Karpas-422 (cell line): ENCODE data around the gene SNTB2. TPM values are rescaled to one million over a fixed set of nuclear protein-coding genes. Genes with fewer than 3 reads are reported as not detected.

Experiments
- DNase-seq: peaks from one replicate; pipeline ENCODE4 v3.0.0-alpha.2; 2015
- H2AFZ ChIP-seq: fragments of 200-600 bp; sonication (generic); 2 replicates; pipeline ENCODE4 v1.6.1; 2014; ENCODE audit warnings: antibody characterized with exemption, low read length, mixed read lengths
- H3K27ac ChIP-seq: fragments of 200-600 bp; sonication (generic); 2 replicates; pipeline ENCODE4 v1.5.1; 2014; ENCODE audit warnings: mild to moderate bottlenecking, low read length, moderate library complexity
- H3K27me3 ChIP-seq: fragments of 200-600 bp; sonication (generic); 2 replicates; pipeline ENCODE4 v1.6.1; 2014; ENCODE audit warnings: low read length, mixed read lengths
- H3K36me3 ChIP-seq: fragments of 200-600 bp; sonication (generic); 2 replicates; pipeline ENCODE4 v1.6.1; 2014; ENCODE audit warnings: low read length, mixed read lengths; ENCODE audit not compliant: insufficient read depth
- H3K4me1 ChIP-seq: fragments of 200-600 bp; sonication (generic); 2 replicates; pipeline ENCODE4 v1.6.1; 2014; ENCODE audit warnings: mild to moderate bottlenecking, low read length, mixed read lengths
- H3K4me2 ChIP-seq: fragments of 200-600 bp; sonication (generic); 2 replicates; pipeline ENCODE4 v1.6.1; 2014; ENCODE audit warnings: low read length, low read depth, mild to moderate bottlenecking; ENCODE audit not compliant: poor library complexity, severe bottlenecking
- H3K4me3 ChIP-seq: fragments of 200-600 bp; sonication (generic); 2 replicates; pipeline ENCODE4 v1.5.1; 2014; ENCODE audit warnings: mild to moderate bottlenecking, antibody characterized with exemption, low read length, mixed read lengths
- H3K79me2 ChIP-seq: fragments of 200-600 bp; sonication (generic); 2 replicates; pipeline ENCODE4 v1.6.1; 2014; ENCODE audit warnings: mild to moderate bottlenecking, low read length, mixed read lengths
- H3K9ac ChIP-seq: fragments of 200-600 bp; sonication (generic); 2 replicates; pipeline ENCODE4 v1.6.0; 2014; ENCODE audit warnings: low read length
- H3K9me2 ChIP-seq: fragments of 200-600 bp; sonication (generic), shearing (Covaris generic); replicated peaks from 2 replicates; pipeline ENCODE4 v1.6.0; 2014; ENCODE audit warnings: mild to moderate bottlenecking, low read length, moderate library complexity; ENCODE audit not compliant: insufficient read depth
- H3K9me3 ChIP-seq: fragments of 300-700, 200-600 bp; sonication (generic); 2 replicates; pipeline ENCODE4 v1.6.1; 2014; ENCODE audit warnings: low read length, mixed read lengths
- H4K20me1 ChIP-seq: fragments of 200-600 bp; sonication (generic); 2 replicates; pipeline ENCODE4 v1.6.1; 2014; ENCODE audit warnings: mild to moderate bottlenecking, antibody characterized with exemption, low read length, low read depth; ENCODE audit not compliant: insufficient read depth
- total RNA-seq: library from RNA; depleted of rRNA; stranded (reverse); fragments of >200 nt; shearing (Covaris generic); gene quantifications from 2 replicates; pipeline ENCODE4 v1.2.3, GENCODE V29; 2014; ENCODE audit warnings: low replicate concordance

Gene SNTB2
- total RNA-seq, 1 experiment from 2014 or later = 17.7 TPM

DNA sequence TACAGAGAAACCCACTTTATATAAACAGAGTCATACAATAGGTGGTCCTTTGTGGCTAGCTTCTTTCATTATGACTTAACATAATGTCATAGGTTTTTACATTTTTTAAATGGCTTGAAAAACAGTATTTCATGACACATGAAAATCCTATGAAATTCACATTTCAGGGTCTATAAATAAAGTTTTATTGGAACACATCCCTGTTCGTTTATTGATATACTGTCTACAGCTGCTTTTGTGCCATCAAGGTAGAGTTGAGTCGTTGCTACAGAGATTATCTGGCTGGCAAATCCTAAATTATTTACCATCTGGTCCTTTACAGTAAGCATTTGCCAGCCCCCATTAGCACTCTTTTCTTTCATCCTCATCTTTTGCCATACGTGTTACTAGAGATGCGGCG lies 126.5 kb downstream of the SNTB2 start:
- no peak overlapping the region for H3K9ac ChIP-seq
- H3K27ac ChIP-seq = no peak overlapping the region
- no peak for DNase-seq
- no peaks in the 10 kb centered on the region for H3K9me3 ChIP-seq
- H3K27me3 ChIP-seq = no peaks in the 10 kb centered on the region
- H2AFZ ChIP-seq = no peak overlapping the region
- peaks cover 14% of the 10 kb centered on the region for H3K36me3 ChIP-seq
- H3K9me2 ChIP-seq = no peaks in the 10 kb centered on the region
- H3K4me1 ChIP-seq = peaks cover 7% of the 10 kb centered on the region
- H3K79me2 ChIP-seq = peaks cover 38% of the 10 kb centered on the region
- H4K20me1 ChIP-seq = peaks cover 17% of the 10 kb centered on the region
- H3K4me3 ChIP-seq = no peak overlapping the region
- no peak overlapping the region for H3K4me2 ChIP-seq

DNA sequence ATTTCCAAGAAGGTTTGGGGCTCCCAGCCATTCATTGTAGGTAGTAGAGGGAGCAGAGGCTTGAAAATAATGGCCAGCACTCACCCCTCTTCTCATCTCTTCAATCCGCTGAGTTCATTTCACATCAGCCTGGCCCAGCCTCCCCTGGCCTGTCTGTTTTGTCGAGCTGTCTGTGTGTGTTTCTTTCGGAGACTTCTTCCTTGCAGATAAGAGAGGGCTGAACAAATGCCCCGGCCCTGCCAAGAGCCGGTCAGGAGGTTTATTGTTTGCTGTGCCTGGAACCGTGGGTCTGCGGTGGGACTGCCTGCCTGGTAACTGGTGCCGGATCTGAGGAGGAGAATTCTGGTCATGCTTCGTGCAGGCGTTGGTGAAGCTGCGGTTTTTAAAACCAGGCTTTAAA lies 127.6 kb downstream of the SNTB2 start:
- peaks cover 14% of the 10 kb centered on the region for H3K36me3 ChIP-seq
- H3K79me2 ChIP-seq = peaks cover 38% of the 10 kb centered on the region
- H3K27ac ChIP-seq = no peak overlapping the region

GRCh38 chr16:69315486-69316311 lies 128.7 kb downstream of the SNTB2 start:
- Histone ChIP-seq H3K27ac (no peak overlapping the region), H3K9me2 (no peaks in the 10 kb centered on the region), H3K4me1 (peaks cover 5% of the 10 kb centered on the region), H3K36me3 (peaks cover 19% of the 10 kb centered on the region), H3K4me3 (no peak overlapping the region), H3K9ac (no peak overlapping the region), H2AFZ (no peak overlapping the region), H4K20me1 (peaks cover 17% of the 10 kb centered on the region), H3K4me2 (no peak overlapping the region), H3K27me3 (no peaks in the 10 kb centered on the region), H3K9me3 (no peaks in the 10 kb centered on the region), H3K79me2 (peaks cover 35% of the 10 kb centered on the region)
- DNase-seq = no peak

More for the DNA sequence above, 127.6 kb downstream of the SNTB2 start:
- Histone ChIP-seq H2AFZ (no peak overlapping the region), H3K27me3 (no peaks in the 10 kb centered on the region), H3K9me3 (no peaks in the 10 kb centered on the region), H3K9me2 (no peaks in the 10 kb centered on the region), H3K9ac (no peak overlapping the region), H4K20me1 (peaks cover 17% of the 10 kb centered on the region), H3K4me2 (no peak overlapping the region), H3K4me3 (no peak overlapping the region), H3K4me1 (peaks cover 7% of the 10 kb centered on the region)
- no peak for DNase-seq

- Histone ChIP-seq H3K4me3 (no peak overlapping the region), H3K27ac (no peak overlapping the region), H3K27me3 (no peaks in the 10 kb centered on the region), H4K20me1 (peaks cover 17% of the 10 kb centered on the region), H3K36me3 (peaks cover 23% of the 10 kb centered on the region), H3K9me2 (no peaks in the 10 kb centered on the region), H3K9me3 (no peaks in the 10 kb centered on the region), H3K9ac (no peak overlapping the region), H2AFZ (no peak overlapping the region), H3K4me1 (peaks cover 4% of the 10 kb centered on the region), H3K79me2 (peaks cover 32% of the 10 kb centered on the region), H3K4me2 (no peak overlapping the region)
- no peak for DNase-seq
Measured at GRCh38 chr16:69316595-69317034, 129.7 kb downstream of the SNTB2 start.

DNA sequence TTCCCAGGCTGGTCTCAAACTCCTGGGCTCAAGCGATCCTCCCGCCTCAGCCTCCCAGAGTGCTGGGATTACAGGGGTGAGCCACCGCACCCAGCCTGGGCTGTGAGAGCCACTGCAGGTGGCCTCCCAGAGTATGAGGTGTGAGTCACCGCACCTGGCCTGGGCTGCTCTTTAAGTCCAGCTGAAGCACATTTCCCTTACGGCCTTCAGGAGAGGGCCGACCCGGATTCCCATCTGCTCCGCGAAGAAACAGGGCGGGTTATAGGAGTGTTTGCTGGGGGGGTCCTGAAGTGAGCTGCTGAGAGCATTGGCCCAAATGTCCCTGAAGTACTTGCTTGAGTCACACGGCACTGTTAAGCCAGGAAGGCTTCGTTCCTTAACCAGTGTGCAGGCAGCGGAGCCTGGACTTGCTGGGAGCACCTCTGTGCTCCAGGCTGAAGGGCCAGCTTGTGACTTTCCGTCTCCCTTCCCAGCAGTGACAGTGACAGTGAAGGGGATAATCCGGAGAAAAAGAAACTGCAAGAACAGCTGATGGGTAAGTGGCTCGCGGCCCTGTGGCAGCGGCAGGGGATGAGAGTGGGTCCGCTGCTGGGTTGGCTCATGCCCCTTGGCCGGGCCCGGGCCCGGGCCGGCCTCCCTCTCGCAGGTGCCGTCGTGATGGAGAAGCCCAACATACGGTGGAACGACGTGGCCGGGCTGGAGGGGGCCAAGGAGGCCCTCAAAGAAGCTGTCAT lies 131.4 kb downstream of the SNTB2 start:
- Histone ChIP-seq H3K9me3 (no peaks in the 10 kb centered on the region), H3K4me1 (no peaks in the 10 kb centered on the region), H3K79me2 (peaks cover 27% of the 10 kb centered on the region), H3K9me2 (no peaks in the 10 kb centered on the region), H3K27ac (no peak overlapping the region), H3K36me3 (peaks cover 25% of the 10 kb centered on the region), H4K20me1 (peaks cover 13% of the 10 kb centered on the region), H3K4me3 (no peak overlapping the region), H2AFZ (no peak overlapping the region), H3K27me3 (no peaks in the 10 kb centered on the region), H3K9ac (no peak overlapping the region), H3K4me2 (no peak overlapping the region)
- DNase-seq = no peak

DNA sequence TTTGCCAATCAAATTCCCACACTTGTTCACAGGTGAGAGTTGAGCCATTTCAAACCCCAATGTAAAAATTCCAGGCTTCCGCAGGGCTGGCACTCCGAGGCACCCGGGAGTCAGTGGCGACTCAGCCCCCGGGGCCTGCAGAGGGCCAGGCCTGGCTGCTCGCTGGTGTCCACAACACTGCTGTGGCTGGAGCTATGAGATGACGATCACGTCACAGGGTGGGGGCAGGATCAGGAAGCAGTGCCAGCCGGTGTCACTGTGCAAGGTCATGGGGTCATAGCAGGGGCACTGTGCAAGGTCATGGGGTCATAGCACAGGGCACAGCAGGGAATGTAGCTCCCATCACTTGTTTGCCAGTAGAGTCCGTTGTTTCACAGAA lies 131.9 kb downstream of the SNTB2 start:
- Histone ChIP-seq H4K20me1 (peaks cover 10% of the 10 kb centered on the region), H3K4me2 (no peak overlapping the region), H3K9me2 (no peaks in the 10 kb centered on the region), H3K4me1 (no peaks in the 10 kb centered on the region), H3K27ac (no peak overlapping the region), H2AFZ (no peak overlapping the region), H3K9me3 (no peaks in the 10 kb centered on the region), H3K36me3 (peaks cover 21% of the 10 kb centered on the region), H3K79me2 (peaks cover 24% of the 10 kb centered on the region), H3K4me3 (no peak overlapping the region), H3K27me3 (no peaks in the 10 kb centered on the region), H3K9ac (no peak overlapping the region)
- no peak for DNase-seq

GRCh38 chr16:69319381-69319780 lies 132.4 kb downstream of the SNTB2 start:
- Histone ChIP-seq H3K4me3 (no peak overlapping the region), H3K4me2 (no peak overlapping the region), H3K36me3 (peaks cover 21% of the 10 kb centered on the region), H3K4me1 (no peaks in the 10 kb centered on the region), H3K27ac (no peak overlapping the region), H3K9me3 (no peaks in the 10 kb centered on the region), H2AFZ (no peak overlapping the region), H3K79me2 (peaks cover 24% of the 10 kb centered on the region), H3K9ac (no peak overlapping the region), H3K27me3 (no peaks in the 10 kb centered on the region), H4K20me1 (peaks cover 11% of the 10 kb centered on the region), H3K9me2 (no peaks in the 10 kb centered on the region)
- no peak for DNase-seq
